Dedifferentiated amniotic fluid mesenchymal stem cell (primary cell): ENCODE measurements around the gene C3orf22.
A peak's percentile ranks its signal among the peaks of the same experiment; 100 is the strongest.
"Not testable (repeated sequence)": the region's sequence is repeated elsewhere in the genome, so short reads cannot be mapped to it uniquely, and the experiment has no call there.

ENCODE experiments used
- DNase-seq: peaks from one replicate; pipeline ENCODE4 v3.0.0-alpha.2; 2016; ENCODE audit errors: extremely low spot score

Gene C3orf22

GRCh38 chr3:126542340-126543241, 16.1 kb downstream of the C3orf22 start:
- DNase-seq = no peak

- DNase-seq = no peak
Observed at GRCh38 chr3:126541628-126542339, 16.9 kb downstream of the C3orf22 start.

- no peak for DNase-seq
Observed at GRCh38 chr3:126540951-126541627, 17.6 kb downstream of the C3orf22 start.

GRCh38 chr3:126540342-126540849, 18.3 kb downstream of the C3orf22 start:
- DNase-seq = peak; percentile 86

- no peak for DNase-seq
Observed at GRCh38 chr3:126539558-126540250, 19.0 kb downstream of the C3orf22 start.

GRCh38 chr3:126538966-126539365, 19.8 kb downstream of the C3orf22 start:
- no peak for DNase-seq

- no peak for DNase-seq
Observed at GRCh38 chr3:126538316-126538715, 20.4 kb downstream of the C3orf22 start.

- no peak for DNase-seq
Observed at GRCh38 chr3:126537730-126538281, 20.9 kb downstream of the C3orf22 start.

GRCh38 chr3:126537116-126537729, 21.5 kb downstream of the C3orf22 start:
- DNase-seq = no peak

GRCh38 chr3:126536126-126536525, 22.6 kb downstream of the C3orf22 start:
- no peak for DNase-seq

- no peak for DNase-seq
Observed at GRCh38 chr3:126535636-126536035, 23.1 kb downstream of the C3orf22 start.

- not testable (repeated sequence) for DNase-seq
Observed at GRCh38 chr3:126534716-126535115, 24.0 kb downstream of the C3orf22 start.

- no peak for DNase-seq
Observed at GRCh38 chr3:126533506-126533905, 25.2 kb downstream of the C3orf22 start.

GRCh38 chr3:126531051-126531330, 27.7 kb downstream of the C3orf22 start:
- no peak for DNase-seq

- no peak for DNase-seq
Observed at GRCh38 chr3:126530171-126531050, 28.3 kb downstream of the C3orf22 start.

GRCh38 chr3:126529585-126530170, 29.1 kb downstream of the C3orf22 start:
- DNase-seq = no peak

- DNase-seq = no peak
Observed at GRCh38 chr3:126528800-126529541, 29.8 kb downstream of the C3orf22 start.

GRCh38 chr3:126528419-126528799, 30.3 kb downstream of the C3orf22 start:
- no peak for DNase-seq
